Bronchial epithelial cell (primary cell): ENCODE results near the gene IPO4. TPM values are rescaled to one million over a fixed set of nuclear protein-coding genes. Genes with fewer than 3 reads are reported as not detected.

Experiments used
- DNase-seq: peaks from one replicate; pipeline ENCODE4 v3.0.0-alpha.2; 2010; ENCODE audit warnings: low read depth
- FAIRE-seq: peaks from 2 replicates; lab custom pipeline; 2011; peaks lifted over from hg19 to GRCh38; lab: Jason Lieb, UNC
- H3K27me3 ChIP-seq: 2 replicates; pipeline ENCODE4 v1.5.1; 2011; ENCODE audit warnings: low read length; ENCODE audit not compliant: control insufficient read depth, insufficient read depth
- H3K36me3 ChIP-seq: 2 replicates; pipeline ENCODE4 v1.5.1; 2011; ENCODE audit warnings: low read length; ENCODE audit not compliant: control insufficient read depth, insufficient read depth
- H3K4me3 ChIP-seq: 2 replicates; pipeline ENCODE4 v1.5.1; 2011; ENCODE audit warnings: mild to moderate bottlenecking, low read depth, low read length, control low read depth
- total RNA-seq: library from RNA; depleted of rRNA; stranded (reverse); fragments of >200 nt; gene quantifications from 2 replicates; pipeline ENCODE4 v1.2.1, GENCODE V29; 2014
- TF ChIP-seq, protein P1 (sequence below): IDR thresholded peaks from 2 replicates; pipeline ENCODE4 v1.5.1; 2011; ENCODE audit warnings: mild to moderate bottlenecking, moderate library complexity, low read length, control low read depth, inconsistent platforms; ENCODE audit not compliant: insufficient read depth, severe bottlenecking

The IPO4 gene
- total RNA-seq, 1 donor from 2014 or later = 41.9 TPM

- FAIRE-seq = no peak
- no peak overlapping the region for H3K4me3 ChIP-seq
- H3K36me3 ChIP-seq = peaks cover 3% of the 10 kb centered on the region
These were observed 27.7 kb upstream of the IPO4 start for GRCh38 chr14:24216345-24216699.

DNA sequence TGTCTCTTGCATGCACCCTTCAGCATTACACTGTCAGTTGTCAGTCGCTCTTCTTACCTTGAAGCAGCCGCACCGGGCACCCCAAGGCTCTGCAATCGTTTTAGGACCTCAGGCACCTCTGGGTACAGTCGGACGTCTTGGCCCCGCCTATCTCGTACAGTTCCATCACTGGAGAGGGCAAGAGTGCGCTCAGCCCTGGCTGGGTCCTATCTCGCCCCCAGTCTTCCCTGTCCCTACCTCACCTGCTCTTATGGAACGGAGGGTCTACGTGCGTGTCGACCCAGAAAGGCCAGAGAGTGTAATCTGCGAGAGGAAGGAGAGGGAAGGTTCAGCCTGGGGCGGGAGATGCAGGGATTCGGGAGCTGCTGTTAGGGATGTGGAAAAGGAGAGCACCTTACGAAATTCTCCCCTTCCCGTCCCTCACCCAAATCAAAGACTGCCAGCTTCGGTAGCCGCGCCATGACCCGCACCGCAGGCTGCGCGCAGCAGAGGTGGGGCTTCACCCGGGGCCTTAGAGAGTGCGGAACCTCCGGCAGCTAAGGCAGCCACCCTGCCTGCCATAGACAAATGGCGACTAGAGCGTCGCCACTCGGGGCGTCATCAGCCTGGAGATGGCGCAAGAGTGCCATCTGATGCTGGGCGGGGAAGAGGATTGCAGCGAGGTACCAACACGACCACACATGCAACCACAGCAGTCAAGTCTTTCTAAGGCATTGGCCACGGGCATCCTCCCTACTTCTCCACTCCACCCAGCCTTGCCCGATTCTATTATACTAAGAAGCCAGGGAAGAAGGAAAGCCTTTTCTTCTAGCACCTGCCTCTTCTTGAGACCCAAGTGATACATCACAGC, 27.1 kb upstream of the IPO4 start, which contains the start of gene MDP1:
MDP1 (minus strand) TSS at position 572 of the 850 bp plus-strand sequence; CDS start at position 461, 111 bp downstream.
- peak; percentile 80 for DNase-seq
- H3K27me3 ChIP-seq = no peaks in the 10 kb centered on the region
- peak within 1 kb of the TSS; percentile 78 for H3K4me3 ChIP-seq
- H3K36me3 ChIP-seq = peaks cover 4% of the 10 kb centered on the region
- TF ChIP-seq, protein P1, sequence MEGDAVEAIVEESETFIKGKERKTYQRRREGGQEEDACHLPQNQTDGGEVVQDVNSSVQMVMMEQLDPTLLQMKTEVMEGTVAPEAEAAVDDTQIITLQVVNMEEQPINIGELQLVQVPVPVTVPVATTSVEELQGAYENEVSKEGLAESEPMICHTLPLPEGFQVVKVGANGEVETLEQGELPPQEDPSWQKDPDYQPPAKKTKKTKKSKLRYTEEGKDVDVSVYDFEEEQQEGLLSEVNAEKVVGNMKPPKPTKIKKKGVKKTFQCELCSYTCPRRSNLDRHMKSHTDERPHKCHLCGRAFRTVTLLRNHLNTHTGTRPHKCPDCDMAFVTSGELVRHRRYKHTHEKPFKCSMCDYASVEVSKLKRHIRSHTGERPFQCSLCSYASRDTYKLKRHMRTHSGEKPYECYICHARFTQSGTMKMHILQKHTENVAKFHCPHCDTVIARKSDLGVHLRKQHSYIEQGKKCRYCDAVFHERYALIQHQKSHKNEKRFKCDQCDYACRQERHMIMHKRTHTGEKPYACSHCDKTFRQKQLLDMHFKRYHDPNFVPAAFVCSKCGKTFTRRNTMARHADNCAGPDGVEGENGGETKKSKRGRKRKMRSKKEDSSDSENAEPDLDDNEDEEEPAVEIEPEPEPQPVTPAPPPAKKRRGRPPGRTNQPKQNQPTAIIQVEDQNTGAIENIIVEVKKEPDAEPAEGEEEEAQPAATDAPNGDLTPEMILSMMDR = peak; percentile 72
- FAIRE-seq = no peak

More at GRCh38 chr14:24216345-24216699, 27.7 kb upstream of the IPO4 start:
- no peaks in the 10 kb centered on the region for H3K27me3 ChIP-seq
- no peak for DNase-seq
- TF ChIP-seq, protein P1 = no peak

GRCh38 chr14:24213866-24214662, 25.4 kb upstream of the IPO4 start:
- Histone ChIP-seq H3K4me3 (peak overlapping the region; percentile 69), H3K27me3 (no peaks in the 10 kb centered on the region), H3K36me3 (peaks cover 16% of the 10 kb centered on the region)
- no peak for DNase-seq
- FAIRE-seq = no peak
- TF ChIP-seq, protein P1 = no peak

DNA sequence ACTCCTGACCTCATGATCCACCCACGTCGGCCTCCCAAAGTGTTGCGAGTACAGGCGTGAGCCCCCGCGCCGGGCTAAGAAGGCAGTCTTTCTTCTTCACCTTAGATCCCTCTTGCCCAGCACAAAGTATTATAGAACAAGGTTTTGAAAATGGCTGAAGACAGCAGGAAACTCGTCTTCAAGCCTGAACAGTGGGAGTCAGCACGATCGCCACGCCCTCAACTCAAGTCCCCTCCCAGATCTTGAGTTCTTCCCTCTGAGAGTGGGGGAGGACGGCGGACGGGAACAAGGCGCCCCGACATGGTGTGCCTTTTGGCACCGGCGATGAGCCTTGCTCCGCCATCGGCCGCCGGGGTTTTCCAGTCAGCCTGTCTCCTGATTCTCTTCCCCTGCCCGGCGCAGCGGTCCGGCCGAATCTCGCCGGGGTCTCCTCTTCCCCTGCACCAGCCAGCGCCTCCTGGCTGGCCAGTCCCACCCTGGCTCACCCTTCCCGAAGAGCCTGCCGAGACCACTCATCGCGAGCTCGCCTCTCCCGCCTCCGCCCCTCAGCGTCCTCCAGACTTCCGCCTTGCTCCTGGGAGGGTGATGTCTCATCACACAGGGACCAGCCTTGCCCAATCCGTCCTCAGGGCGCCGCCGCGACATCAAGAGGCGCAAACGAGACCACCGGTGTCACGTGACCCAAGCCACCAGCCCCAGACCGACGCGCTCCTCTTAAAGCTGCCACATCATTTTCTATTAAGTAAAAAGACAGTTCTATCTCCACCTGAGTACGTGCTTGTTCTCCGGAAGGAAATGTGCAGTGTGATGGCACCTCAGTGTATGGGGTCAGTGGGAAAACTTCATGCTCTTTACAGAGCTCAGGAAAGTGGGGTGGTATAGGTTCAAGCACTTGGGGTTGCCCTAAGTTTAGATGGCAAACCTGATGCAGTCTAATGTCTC, 24.6 kb upstream of the IPO4 start, which contains the start of gene CHMP4A:
CHMP4A (minus strand) TSS at position 565 of the 942 bp plus-strand sequence; CDS start at position 516, 49 bp downstream.
- no peak for FAIRE-seq
- H3K36me3 ChIP-seq = peaks cover 16% of the 10 kb centered on the region
- TF ChIP-seq, protein P1 = no peak

DNA sequence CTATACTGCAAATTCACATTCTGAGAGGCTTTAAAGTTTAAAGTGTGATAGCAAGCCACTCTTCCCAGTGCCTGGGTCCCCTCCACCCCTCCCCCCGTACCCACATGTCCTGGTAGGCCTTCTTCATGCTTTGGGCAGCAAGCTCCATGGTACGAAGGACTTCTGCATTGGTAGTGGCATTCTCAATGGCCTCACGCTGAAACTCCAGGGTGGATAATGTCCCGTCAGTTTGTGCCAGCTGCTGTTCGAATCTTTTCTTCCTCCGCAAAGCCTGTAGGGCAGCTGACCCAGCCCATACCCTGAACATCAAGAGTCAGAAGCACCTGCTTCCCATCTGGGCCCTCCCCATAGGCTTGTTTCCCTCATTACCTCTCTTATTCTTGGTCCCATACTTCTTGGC, 22.7 kb upstream of the IPO4 start:
- FAIRE-seq = no peak
- H3K27me3 ChIP-seq = no peaks in the 10 kb centered on the region
- no peak for DNase-seq
- H3K4me3 ChIP-seq = no peak overlapping the region
- TF ChIP-seq, protein P1 = no peak
- peaks cover 16% of the 10 kb centered on the region for H3K36me3 ChIP-seq

More for the DNA sequence above, 24.6 kb upstream of the IPO4 start, which contains the start of gene CHMP4A:
- H3K4me3 ChIP-seq = peak within 1 kb of the TSS; percentile 69
- no peaks in the 10 kb centered on the region for H3K27me3 ChIP-seq
- DNase-seq = peak; percentile 93
